Stimulated activated CD4-positive, alpha-beta T cell treated with anti-CD3 and anti-CD28 coated beads, Interleukin-1b, Interleukin-23, amount 100 ng/mL, for 48 hours (primary cell): Measurements from ENCODE around the gene GPR78.

Experiments used
- DNase-seq: peaks from one replicate; pipeline ENCODE4 v3.0.0-alpha.2; 2020

The GPR78 gene

DNA sequence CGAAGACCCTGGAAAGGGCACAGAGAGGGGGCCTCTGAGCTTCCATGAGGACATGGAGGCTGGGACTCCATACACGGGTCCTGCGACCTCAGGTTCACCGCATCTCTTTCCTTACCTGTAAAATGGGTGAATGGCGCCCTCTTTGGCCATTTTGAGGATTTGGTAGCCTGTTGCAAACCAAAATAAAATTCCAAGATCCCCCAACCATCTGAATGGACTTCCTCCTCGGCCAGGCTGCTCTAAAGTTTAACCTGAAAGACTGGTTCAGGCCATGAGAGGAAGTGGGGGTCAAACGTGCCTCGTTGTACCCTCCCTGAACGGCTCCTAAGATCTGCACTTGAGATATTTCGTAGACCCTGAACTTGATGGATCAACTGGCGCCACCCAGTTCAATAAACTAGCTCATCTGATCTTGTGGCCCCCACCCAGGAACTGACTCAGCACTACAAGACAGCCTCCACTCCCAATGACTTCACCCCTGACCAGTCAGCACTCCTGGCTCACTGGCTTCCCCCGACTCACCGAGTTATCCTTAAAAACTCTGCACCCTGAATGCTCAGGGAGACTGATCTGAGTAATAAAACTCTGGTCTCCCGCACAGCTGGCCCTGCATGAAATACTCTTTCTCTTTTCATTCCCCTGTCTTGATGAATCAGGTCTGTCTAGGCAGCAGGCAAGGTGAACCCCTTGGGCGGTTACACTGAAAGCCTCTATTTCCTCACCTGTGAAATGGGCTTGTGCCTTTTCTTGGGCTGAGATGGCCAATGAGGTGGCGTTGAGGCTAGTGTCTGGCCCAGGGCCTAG lies 32.9 kb upstream of the GPR78 start:
- no peak for DNase-seq

DNA sequence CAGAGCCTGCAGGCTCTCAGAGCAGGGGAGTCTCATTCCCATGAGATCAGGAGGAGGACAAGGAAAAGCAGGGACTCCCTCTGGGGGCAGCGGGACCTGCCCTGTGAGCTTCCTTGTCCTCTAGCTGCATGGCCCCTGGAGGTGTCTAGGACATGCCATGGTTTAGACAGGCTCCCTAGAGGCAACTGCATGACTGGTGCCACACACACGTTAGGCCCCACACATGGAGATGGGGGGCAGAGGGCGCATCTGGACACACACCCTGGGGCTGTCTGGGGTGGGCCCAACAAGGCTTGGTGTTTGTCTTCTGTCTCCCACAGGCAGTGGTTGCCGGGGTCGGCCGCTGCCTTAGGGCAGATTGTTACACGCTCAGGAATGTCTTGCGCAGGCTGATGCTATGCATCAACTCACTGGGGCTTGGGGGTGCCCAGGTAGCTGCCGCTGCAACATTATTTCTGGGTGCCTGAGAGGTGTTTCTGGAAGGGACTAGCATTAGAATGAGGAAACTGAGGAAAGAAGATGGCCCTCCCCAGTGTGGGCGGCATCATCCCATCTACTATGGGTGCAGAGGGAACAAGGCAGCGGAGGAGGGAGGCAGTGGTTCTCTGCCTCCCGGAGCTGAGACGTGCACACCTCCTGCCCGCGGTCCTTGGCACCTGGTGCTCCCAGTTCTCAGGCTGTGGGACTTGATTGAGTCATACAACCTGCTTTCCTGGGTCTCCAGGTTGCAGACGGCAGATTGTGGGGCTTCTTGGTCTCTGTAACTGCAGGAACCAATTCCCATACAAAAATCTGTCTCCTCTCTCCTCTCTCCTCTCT lies 32.1 kb upstream of the GPR78 start:
- DNase-seq = no peak

DNA sequence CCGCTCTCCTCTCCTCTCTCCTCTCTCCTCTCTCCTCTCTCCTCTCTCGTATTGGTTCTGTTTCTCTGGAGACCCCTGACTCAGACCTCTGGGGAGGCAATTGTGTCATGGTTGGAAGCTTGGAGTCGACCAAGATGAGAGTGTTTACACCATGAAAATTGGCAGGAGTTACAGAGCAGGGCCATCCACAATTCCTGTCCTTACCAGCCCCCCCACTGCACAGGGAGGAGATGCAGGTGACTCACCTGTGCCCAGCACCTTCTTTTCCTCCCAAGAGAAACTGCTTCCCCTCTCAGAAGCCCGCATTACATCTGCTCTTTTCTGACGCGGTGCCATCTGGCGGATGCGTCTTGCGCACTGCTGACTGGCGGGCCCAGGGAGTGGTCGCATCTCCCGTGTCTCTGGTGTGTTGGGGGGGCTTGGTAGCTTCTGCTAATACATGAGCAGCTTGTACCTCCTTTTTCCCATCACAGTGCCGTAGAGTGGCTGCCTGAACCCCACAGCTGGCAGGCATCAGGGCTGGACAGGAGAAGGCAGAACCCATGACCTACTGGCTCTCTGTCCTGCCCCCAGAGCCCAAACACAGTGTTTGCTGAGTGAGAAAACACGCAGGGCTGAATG lies 31.4 kb upstream of the GPR78 start:
- DNase-seq = no peak

DNA sequence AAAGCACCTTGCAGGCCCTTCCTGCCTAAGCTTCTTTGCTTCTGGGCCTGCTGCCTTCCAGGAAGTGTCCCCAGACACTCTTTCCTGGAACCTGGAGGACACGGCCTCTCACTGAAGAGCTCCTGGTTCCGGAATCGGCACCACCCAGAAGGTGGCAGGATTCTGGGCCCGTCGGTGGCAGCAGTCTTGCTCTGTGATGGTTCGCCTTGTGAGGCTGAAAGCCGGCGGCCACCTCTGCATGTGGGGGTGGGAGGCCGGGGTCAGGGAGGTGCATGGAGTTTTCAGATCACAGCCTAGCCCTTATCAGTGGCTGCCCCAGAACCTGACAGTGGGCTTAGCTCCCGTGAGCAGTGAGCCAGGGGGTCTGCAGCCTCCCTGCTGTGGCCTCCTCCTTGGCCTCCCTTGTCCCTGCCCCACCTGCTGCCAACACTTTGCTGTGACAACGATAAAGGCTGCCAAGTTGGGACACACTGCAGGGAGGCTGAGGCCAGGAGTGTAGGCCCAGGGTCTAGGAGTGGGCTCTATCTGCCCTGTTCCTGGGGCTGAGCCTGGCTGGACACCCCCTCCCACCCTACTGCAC lies 30.8 kb upstream of the GPR78 start:
- DNase-seq = no peak

DNA sequence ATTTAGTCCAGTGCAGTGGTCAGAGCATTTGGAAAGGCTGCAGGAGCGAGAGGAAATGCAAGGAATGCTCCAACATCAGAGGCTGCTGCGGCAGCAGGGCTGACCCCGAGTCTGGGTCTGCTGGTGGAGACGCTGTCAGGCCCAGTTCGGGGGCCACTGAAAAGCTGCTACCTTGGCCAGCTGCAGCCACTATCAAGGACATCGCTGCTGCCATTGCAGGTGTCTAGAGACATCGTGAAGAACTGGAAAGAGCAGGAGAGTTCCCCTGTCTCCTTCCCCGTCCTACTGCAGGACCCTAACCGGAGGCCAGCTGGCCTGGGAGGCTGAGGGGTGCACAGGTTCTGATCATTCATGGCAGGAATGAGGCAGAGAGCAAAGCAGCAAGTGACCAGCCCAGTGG lies 29.5 kb upstream of the GPR78 start:
- DNase-seq = no peak

DNA sequence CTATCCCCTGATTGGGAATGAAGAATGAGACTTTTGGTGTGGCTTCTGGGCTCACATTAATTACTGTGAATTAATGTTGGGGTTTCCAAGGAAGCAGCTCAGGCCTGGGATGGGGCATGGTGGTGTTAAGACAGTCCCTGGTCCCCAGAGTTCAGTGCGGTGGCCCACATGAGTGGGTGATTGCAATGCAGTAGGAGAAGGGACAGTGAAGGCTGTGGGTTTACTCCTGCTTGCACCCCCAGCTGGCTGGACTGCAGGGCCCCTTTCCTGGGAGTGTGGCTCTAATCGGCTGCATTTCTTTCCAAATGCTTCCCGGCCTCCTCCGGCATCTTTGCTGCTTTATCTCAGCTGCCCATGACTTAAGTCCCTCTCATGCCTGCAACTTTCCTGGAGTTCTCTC lies 28.2 kb upstream of the GPR78 start:
- DNase-seq = no peak

DNA sequence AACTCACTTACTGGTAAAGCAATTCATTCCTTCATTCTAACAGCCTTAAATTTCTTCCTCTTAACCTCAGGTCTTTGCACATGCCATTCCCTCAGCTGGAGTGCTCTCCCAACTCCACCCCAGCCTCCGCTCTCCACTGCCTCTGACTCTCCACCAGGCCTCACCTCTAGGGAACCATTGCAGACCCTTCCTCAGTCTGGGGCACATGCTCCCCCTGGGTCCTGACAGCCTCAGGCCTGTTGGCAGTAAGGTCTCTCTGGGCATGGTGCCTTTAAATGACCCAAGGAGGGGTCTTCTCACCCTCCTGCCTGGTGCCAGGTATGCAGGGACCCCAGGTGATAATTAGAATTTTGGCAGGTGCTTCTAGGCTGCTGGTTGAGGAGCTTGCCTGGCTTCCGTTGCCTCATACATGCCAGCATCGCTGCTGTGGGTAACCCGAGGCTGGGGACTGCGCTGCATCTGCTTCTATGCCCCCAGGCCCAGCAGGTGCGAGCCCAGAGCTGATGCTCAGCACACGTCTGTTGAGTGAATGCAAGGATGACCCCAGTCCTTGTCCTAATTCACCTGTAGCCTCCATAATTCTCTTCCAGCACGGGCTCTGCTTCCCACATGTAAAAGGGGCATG lies 27.5 kb upstream of the GPR78 start:
- DNase-seq = no peak

DNA sequence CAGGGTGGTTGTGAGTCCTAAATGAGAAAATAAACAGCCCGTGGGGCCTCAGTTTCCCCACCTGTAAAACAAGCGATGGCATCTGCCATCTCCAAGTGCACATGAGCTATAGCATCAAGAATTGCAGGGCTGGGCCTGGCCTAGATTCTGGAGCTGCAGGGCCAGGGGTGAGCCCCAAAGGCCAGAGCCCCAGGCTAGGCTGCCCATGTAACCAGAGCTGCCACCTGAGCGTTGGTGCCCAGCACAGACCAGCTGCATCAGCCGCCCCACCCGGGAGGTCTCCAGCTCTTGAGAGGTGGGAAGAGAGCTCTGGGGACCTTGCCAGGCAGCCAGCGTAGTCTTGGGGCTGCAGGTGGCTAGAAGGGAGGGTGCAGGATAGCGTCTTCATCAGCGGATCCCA lies 27.0 kb upstream of the GPR78 start:
- DNase-seq = no peak

DNA sequence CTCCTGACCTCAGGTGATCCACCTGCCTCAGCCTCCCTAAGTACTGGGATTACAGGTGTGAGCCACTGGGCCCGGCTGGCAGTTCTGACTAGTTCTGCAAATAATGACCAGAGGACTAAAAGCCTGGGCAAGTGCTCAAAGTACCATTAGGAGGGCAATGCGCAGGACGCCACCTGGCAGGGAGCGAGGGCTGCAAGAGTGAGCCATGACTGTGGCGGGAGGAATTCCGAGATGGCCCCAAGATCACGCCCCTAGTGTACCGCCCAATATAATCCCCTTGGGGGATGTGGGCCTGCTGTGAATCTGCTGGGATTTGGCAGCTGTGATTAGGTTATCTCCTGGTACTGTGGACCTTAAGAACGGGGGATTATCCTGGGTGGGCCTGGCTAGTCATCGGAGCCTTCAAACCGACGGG lies 26.2 kb upstream of the GPR78 start:
- no peak for DNase-seq

DNA sequence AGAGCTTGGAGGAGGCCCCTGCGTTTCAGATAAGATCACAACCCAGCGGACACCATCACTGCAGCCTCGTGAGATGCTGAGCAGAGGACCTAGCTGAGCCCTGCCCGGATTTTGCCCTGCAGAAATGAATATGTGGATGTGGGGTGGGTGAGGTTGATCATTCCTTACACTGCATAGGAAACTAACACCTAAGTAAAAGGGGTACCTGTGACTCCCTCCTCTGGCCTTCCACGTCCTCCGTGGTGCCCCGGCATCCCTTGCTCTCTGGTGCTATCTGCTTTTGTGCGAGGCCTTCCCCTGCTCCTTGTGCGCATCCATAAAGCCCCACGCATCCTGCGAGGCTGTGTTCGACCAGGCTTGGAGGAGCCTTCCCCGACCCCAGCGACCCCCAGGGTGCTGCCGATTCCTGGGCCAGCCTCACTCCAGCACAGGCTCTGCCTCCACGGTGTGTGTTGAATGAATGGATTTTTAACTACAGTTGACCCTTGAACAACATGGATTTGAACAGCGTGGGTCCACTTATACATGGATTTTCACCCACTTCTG lies 25.6 kb upstream of the GPR78 start:
- DNase-seq = no peak

DNA sequence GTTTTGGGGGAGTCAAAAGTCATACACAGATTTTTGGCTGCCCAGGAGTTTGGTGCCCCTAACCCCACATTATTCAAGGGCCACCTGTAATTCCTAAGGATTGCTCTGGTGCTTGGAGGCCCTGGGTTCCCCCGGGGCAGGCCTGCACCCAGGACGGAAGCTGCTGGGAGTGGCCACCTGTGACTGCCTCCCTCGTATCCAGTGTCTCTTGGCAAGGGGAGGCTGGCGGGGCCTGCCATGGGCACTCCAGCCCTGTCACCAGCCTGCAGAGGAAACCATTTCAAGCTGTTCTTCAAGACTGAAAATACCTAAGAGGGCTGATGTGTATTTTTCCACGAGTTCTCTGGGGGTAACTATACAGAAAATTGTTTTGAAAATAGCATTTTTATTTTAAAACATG lies 24.5 kb upstream of the GPR78 start:
- no peak for DNase-seq

DNA sequence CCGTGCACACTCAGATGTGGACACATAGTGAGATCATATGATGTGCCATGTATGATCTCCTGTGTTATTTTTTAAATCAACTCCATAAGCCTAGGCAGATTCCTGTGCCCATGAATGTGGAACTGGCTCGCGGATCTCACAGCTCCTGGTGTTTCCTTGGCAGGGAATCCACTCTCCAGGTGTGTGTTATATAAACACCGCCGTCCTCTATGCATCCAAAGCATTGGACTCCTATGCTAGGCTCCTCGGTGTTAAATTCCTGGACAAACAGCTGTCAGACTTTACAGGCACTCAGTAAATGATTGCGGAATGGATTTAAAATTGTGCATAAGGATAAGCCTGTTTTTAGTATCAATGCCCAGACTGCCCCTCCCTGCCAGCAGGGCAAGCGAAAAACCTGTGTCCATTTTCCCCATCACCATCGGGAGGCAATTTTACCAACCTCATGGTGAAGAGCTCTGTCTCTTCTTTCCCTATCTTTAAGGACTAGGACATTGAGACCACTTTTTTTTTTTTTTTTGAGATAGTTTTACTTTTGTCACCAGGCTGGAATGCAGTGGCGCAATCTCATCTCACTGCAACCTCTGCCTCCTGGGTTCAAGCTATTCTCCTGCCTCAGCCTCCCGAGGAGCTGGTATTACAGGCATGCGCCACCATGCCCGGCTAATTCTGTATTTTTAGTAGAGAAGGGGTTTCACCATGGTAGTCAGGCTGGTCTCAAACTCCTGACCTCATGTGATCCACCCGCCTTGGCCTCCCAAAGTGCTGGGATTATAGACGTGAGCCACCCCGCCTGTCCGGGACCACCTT lies 23.6 kb upstream of the GPR78 start:
- DNase-seq = no peak

DNA sequence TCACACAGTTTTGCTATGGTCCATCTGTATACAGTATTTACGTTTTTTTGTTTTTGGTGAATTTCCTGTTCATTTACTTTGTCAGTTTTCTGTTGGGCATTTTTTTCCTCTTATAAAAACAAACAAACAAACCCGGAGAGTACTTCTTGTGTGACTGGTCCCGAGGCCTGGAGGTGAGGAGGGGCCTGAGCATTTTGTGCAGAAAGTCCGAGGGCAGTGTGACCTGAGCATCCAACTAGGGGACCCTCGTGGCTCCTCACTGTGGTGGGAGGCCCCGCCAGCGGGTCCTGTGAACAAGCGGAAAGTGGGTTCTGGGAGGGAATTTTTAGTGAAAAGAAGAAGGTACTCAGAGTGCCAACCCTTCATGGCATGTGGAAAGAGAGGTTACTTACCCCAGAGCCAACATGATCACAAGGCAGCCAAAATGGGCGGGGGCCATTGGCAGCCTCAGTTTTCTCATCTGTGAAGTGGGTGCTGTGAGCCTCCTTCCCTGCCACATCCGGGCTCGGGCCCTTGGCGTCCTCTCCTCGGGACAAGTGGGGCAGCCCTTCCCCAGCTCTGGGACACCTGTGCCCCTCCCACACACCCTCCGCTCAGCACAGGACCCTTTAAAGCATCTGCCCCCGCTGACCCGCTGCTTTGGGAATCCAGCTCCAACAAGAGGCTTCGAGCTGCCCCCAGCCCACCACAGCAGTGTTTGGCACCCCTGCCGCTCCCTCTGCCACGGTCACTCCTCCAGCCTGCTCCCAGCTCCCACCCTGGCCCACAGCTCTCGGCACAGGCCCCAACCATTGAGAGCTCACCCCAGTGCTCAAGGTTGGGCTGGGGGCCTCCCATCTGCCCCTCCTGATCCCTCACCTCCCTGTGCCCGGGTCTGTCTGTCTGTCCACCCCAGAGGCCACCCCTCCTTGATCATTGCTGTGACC lies 22.8 kb upstream of the GPR78 start:
- DNase-seq = no peak

DNA sequence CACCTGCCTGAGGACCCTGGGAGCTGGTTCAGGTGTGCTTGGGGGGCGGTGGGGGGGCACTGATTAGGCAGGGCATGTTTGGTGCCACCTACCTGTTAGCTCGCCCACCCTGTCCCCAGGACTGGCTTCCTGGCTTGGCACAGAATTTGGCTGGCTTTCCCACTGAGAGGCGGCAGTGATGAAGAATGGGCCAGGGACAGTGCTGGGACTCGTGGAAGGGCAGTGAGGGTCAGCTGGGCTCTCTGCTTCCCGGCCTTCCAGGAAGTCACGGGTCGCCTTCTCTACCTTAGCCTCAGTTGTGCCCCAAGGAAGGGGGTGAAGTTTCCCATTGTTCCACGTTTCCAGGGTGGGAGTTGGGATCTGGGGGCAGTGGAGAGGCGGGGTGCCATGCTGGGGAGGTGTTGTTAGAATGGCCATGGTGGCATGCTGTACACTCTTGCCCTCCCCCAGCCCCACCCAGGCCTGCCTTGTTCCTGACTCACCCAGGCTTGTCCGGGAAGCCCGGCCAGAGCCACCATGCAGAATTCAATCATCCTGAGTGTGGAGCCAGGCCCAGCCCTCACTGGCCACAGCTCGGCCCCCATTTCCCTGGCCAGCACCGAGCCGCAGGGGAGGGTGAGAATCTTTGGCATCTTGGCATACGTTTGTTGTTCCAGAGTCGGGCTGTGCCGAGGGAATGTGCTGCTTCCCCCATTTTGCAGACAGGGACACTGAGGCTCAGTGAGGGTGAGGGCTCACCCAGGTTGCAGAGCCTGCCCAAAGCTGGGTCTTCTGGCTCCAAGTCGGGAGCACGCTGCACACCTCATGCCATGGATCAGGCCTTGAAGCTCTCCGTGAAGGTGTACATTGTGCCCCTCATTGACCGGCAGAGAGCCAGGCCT lies 21.9 kb upstream of the GPR78 start:
- DNase-seq = no peak

DNA sequence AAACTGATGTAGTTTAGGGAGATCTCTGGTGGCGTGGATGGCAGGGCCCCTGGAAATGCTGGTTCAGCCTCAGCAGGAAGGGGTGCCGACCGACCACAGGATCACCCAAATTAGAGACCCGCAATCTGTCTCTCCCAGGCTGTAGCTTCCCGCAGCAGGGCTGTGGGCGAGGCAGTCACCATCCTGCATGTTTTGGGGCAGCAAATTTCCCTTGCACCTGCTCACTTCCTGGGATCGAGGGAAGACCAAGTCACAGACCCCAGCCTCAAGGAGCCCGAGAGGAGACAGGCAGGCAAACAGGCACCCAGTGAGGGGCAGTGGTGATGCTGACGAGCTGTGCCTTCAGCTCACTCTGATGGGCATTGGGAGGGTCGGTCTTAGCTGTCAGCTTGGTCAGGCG lies 21.2 kb upstream of the GPR78 start:
- no peak for DNase-seq

DNA sequence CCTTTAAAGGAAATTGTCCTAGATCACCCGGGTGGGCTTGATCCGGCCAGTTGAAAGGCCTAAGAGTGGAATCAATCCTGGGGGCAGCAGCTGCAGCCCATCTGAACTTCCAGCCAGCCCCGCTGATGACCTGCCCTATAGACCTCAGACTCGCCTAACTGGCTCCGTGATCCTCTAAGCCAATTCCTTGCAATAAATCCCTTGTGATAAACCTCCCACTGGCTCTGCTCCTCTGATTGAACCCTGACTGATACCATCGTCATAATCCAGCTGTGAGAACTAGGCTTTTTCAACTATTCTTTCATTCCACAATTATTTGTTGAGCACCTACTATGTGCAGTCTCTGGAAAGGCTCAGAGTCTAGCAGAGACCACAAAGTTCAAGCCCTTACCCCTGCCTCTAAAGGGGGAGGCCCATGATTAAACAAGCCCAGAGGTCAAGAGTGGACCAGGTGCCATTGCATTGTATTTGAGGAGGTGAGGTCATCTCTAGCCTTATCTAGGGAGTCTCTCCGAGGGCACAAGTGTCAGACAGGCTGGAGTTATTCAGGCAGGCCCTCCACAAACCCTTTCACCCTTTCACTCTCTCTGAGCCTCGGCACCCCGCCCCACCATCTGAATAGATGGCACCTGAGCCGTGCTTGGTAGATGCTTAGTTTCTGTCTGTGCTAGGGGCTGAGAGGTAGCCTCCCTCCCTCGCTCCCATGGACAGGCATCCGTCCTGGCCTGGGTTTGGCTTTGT lies 20.5 kb upstream of the GPR78 start:
- no peak for DNase-seq

DNA sequence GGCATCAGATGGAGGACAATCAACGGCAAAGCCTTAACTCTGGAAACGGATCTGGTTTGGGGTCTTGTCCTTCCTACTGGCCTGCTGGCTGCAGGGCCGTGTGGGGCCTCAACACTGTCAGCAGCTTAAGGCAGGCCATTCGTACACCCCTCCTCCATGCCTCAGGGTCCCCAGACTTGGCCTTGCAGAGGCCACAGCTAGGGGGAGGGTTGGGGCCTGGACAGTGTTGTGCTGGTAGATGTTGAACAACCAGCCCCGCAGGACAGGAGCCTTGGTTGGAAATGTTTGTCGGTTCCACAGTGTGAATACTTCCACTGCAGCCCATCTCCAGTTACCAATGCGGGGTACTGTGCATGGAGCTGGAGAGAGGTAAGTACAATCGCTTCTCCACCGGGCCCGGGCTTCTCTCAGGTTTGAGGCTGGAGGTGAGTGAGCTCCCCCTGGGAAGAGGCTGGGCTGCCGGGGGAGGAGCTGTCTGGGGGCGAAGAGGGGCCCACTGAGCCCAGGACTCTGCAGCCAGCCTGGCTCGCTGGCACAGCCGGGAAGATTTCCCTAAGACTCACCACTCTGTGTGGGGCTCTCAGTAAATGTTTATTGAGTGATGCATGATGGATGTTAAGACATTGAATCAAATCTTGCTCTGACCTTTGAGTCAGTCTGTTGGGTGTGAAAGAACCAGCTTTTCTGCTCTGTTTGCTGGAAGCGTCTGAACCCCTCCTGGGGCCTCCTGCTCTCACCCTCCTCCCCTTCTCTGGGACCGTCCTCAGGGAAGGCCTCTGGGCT lies 19.7 kb upstream of the GPR78 start:
- DNase-seq = no peak

DNA sequence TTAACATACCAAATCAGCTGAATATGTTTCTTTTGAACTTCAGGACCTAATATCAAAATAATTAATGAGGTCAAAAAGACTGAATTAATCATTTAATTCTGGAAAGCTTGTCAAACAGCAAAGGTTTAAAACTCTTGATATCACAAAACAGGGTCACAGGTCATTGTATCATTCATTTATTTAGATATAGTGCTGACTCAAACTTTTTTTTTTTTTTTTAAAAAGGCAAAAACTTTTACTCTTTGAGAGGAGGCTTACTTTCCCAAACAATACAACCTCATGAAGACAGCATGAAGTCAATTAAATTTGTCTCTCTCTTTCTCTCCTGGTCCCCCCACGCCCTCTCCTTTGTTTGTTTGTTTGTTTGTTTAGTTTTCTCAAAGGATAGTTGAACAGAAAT lies 15.6 kb upstream of the GPR78 start:
- no peak for DNase-seq
